ENCODE results near the gene TECPR1. TPM values are rescaled to one million over a fixed set of nuclear protein-coding genes. Genes with fewer than 3 reads are reported as not detected.

The TECPR1 gene
- total RNA-seq, 1 experiment from 2014 or later: 21.5 TPM

GRCh38 chr7:98244871-98245270 is 7.2 kb downstream of the TECPR1 start:
- Mint-ChIP-seq H3K4me3 (no peak overlapping the region), H3K27ac (no peak overlapping the region), H3K4me1 (peaks cover 5% of the 10 kb centered on the region), H3K27me3 (ENCODE audit: low read depth) (no peaks in the 10 kb centered on the region), H3K9me3 (no peaks in the 10 kb centered on the region), H3K36me3 (no peaks in the 10 kb centered on the region; the same call in 1 of the 2 replicates)
- ATAC-seq (no peak), DNase-seq (ENCODE audit: low spot score) (no peak)
- CTCF ChIA-PET: interaction anchor here (1.1 kb wide), 1 partner anchor 34 kb away, joined by 3 read pairs; the partner anchor contains the start of gene BHLHA15
- no peak for TF ChIP-seq HMGXB4 (CRISPR knock-in tag; IDR thresholded peaks at IDR 0.05)
- no peak for TF ChIP-seq NR3C1 (CRISPR knock-in tag; conservative IDR thresholded peaks at IDR 0.05; ENCODE audit: low read depth)
- no peak for TF ChIP-seq JUN (CRISPR knock-in tag; IDR thresholded peaks at IDR 0.05)
- TF ChIP-seq, protein P1, sequence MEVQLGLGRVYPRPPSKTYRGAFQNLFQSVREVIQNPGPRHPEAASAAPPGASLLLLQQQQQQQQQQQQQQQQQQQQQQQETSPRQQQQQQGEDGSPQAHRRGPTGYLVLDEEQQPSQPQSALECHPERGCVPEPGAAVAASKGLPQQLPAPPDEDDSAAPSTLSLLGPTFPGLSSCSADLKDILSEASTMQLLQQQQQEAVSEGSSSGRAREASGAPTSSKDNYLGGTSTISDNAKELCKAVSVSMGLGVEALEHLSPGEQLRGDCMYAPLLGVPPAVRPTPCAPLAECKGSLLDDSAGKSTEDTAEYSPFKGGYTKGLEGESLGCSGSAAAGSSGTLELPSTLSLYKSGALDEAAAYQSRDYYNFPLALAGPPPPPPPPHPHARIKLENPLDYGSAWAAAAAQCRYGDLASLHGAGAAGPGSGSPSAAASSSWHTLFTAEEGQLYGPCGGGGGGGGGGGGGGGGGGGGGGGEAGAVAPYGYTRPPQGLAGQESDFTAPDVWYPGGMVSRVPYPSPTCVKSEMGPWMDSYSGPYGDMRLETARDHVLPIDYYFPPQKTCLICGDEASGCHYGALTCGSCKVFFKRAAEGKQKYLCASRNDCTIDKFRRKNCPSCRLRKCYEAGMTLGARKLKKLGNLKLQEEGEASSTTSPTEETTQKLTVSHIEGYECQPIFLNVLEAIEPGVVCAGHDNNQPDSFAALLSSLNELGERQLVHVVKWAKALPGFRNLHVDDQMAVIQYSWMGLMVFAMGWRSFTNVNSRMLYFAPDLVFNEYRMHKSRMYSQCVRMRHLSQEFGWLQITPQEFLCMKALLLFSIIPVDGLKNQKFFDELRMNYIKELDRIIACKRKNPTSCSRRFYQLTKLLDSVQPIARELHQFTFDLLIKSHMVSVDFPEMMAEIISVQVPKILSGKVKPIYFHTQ (CRISPR knock-in tag; IDR thresholded peaks at IDR 0.05): no peak
- no peak for TF ChIP-seq NFE2L1 (CRISPR knock-in tag; IDR thresholded peaks at IDR 0.05)
- TF ChIP-seq ZNF317 (CRISPR knock-in tag; IDR thresholded peaks at IDR 0.05; ENCODE audit: borderline replicate concordance, low read depth): no peak
- no peak for TF ChIP-seq ZNF281 (CRISPR knock-in tag; IDR thresholded peaks at IDR 0.05)
- TF ChIP-seq MAX (CRISPR knock-in tag; IDR thresholded peaks at IDR 0.05): no peak
- TF ChIP-seq NFYB (CRISPR knock-in tag; conservative IDR thresholded peaks at IDR 0.05; ENCODE audit: low read depth): no peak
- no peak for TF ChIP-seq GRHL2 (CRISPR knock-in tag; IDR thresholded peaks at IDR 0.05; ENCODE audit: insufficient replicate concordance, severe bottlenecking)
- no peak for TF ChIP-seq TEAD1 (CRISPR knock-in tag; IDR thresholded peaks at IDR 0.05)
- no peak for TF ChIP-seq GTF2I (CRISPR knock-in tag; conservative IDR thresholded peaks at IDR 0.05)
- POLR2A ChIA-PET: no interaction called here

DNA sequence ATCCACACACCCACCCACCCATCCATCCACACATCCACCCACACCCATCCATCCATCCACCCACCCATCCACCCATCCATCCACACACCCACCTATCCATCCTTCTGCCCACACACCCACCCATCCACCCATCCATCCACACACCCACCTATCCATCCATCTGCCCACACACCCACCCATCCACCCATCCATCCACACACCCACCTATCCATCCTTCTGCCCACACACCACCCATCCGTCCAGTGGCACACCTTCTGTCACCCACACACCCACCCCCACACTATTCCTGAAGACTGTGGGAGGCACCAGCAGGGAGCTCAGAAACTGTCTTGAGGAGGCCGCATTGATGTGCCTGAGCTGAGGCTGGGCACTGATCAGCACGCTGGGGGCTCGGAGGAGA is 9.1 kb downstream of the TECPR1 start:
- H3K9me3 Mint-ChIP-seq: no peaks in the 10 kb centered on the region
- no peaks in the 10 kb centered on the region for H3K27me3 Mint-ChIP-seq (ENCODE audit: low read depth)
- TF ChIP-seq, protein P2, sequence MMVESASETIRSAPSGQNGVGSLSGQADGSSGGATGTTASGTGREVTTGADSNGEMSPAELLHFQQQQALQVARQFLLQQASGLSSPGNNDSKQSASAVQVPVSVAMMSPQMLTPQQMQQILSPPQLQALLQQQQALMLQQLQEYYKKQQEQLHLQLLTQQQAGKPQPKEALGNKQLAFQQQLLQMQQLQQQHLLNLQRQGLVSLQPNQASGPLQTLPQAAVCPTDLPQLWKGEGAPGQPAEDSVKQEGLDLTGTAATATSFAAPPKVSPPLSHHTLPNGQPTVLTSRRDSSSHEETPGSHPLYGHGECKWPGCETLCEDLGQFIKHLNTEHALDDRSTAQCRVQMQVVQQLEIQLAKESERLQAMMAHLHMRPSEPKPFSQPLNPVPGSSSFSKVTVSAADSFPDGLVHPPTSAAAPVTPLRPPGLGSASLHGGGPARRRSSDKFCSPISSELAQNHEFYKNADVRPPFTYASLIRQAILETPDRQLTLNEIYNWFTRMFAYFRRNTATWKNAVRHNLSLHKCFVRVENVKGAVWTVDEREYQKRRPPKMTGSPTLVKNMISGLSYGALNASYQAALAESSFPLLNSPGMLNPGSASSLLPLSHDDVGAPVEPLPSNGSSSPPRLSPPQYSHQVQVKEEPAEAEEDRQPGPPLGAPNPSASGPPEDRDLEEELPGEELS (CRISPR knock-in tag; IDR thresholded peaks at IDR 0.05): no peak
- TF ChIP-seq GTF2I (CRISPR knock-in tag; conservative IDR thresholded peaks at IDR 0.05): no peak
- ATAC-seq (no peak), DNase-seq (ENCODE audit: low spot score) (no peak)
- no peak overlapping the region for H3K27ac Mint-ChIP-seq
- no peak overlapping the region for H3K4me3 Mint-ChIP-seq
- ChIA-PET POLR2A (no interaction called here), CTCF (no interaction called here)
- H3K4me1 Mint-ChIP-seq: no peaks in the 10 kb centered on the region
- H3K36me3 Mint-ChIP-seq: no peaks in the 10 kb centered on the region; the same call in 1 of the 2 replicates
